ES-I3 (cell line): ENCODE data around the gene IFNGR1.

Experiments
- H3K36me3 ChIP-seq: 2 replicates; pipeline ENCODE4 v1.6.1; 2013; ENCODE audit warnings: mild to moderate bottlenecking, low read length, control low read depth, moderate library complexity; ENCODE audit not compliant: insufficient read depth
- H3K4me1 ChIP-seq: 2 replicates; pipeline ENCODE4 v1.6.1; 2013; ENCODE audit warnings: mild to moderate bottlenecking, control low read depth, low read length; ENCODE audit not compliant: insufficient read depth
- H3K9ac ChIP-seq: 2 replicates; pipeline ENCODE4 v1.6.1; 2013; ENCODE audit warnings: low read depth, mild to moderate bottlenecking, low read length, moderate library complexity
- H3K9me3 ChIP-seq: 2 replicates; pipeline ENCODE4 v1.6.1; 2013; ENCODE audit warnings: mild to moderate bottlenecking, low read length, moderate library complexity; ENCODE audit not compliant: control insufficient read depth, insufficient read depth

The IFNGR1 gene

GRCh38 chr6:137247724-137248123 is 28.5 kb upstream of the IFNGR1 start:
- Histone ChIP-seq H3K9me3 (no peaks in the 10 kb centered on the region), H3K36me3 (no peaks in the 10 kb centered on the region), H3K9ac (no peak overlapping the region), H3K4me1 (no peaks in the 10 kb centered on the region)

DNA sequence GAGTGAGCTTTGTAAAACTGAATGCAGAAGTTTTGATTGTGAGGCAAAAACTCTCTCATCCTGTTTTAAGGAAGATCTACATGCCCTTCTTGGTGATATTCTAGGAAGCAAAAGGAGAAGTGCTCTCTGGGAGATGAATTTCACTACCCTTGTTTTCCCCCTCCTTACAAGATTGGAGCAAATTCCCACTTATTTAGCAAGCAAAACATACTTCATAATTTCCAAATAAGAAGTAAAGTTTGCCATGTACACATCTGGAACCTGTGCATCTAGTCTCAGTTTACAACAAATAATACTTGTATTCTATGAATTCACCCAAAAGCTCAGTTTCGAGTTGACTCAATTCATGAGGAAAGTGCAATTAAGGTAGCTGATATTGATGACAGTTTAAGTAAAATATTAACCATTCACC is 27.6 kb upstream of the IFNGR1 start:
- H3K36me3 ChIP-seq, result no peaks in the 10 kb centered on the region
- no peaks in the 10 kb centered on the region for H3K4me1 ChIP-seq
- H3K9me3 ChIP-seq, result no peaks in the 10 kb centered on the region
- no peak overlapping the region for H3K9ac ChIP-seq

DNA sequence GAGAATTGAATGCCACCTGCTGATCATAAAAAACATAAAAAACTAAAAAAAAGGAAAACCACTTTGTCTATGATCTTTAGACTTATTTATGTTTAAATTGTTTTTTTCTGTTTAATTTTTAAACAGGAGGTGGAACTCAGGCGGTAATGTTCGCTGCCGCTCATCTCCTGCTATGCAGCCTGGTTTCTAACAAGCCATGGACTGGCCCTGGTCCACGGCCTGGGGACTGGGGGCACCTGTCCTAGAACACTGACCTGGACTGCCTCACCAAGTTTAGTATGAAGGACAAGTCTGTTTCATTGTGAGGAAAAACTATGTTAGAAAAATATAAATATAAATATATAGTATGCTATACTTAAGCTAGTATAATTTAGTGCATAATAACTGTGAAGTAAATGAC is 27.0 kb upstream of the IFNGR1 start:
- H3K9me3 ChIP-seq, result no peaks in the 10 kb centered on the region
- H3K4me1 ChIP-seq, result no peaks in the 10 kb centered on the region
- no peak overlapping the region for H3K9ac ChIP-seq
- no peaks in the 10 kb centered on the region for H3K36me3 ChIP-seq

DNA sequence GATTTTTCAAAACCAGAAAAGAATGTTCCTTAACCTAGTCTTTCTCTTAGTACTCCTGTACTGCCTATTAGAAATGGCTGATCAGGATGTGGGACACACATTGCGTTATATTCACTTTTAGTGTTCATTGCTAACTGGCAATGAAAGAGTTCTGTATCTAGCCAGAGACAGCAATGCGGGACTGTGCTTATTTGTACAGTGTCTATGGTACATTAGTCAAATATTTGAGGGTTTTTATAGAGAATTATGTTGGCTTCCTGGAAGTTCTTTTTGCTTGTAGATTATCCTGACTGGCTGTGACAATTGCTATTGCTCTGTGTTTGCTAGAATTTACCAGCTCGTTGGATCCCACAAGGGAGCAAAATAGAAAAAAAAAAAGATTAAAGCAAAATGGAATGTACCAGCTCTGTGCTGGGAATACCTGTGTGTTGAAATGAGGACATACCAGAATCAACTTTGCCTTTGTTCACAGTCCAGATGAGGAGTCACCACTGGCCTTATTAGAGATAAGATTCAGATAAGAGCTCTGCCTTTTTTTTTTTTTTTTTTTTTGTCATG is 22.4 kb upstream of the IFNGR1 start:
- no peak overlapping the region for H3K9ac ChIP-seq
- H3K4me1 ChIP-seq, result peaks cover 3% of the 10 kb centered on the region; the same call in 1 of the 2 replicates
- H3K9me3 ChIP-seq, result peaks cover 3% of the 10 kb centered on the region; the same call in 1 of the 2 replicates
- H3K36me3 ChIP-seq, result no peaks in the 10 kb centered on the region

GRCh38 chr6:137240168-137240567 is 21.0 kb upstream of the IFNGR1 start:
- Histone ChIP-seq H3K9ac (no peak overlapping the region), H3K36me3 (no peaks in the 10 kb centered on the region), H3K9me3 (peaks cover 3% of the 10 kb centered on the region; the same call in 1 of the 2 replicates), H3K4me1 (peaks cover 3% of the 10 kb centered on the region; the same call in 1 of the 2 replicates)

- no peak overlapping the region for H3K9ac ChIP-seq
- H3K9me3 ChIP-seq, result peaks cover 3% of the 10 kb centered on the region; the same call in 1 of the 2 replicates
- no peaks in the 10 kb centered on the region for H3K36me3 ChIP-seq
- H3K4me1 ChIP-seq, result peaks cover 3% of the 10 kb centered on the region; the same call in 1 of the 2 replicates
Observed at GRCh38 chr6:137237413-137238170, 18.4 kb upstream of the IFNGR1 start.

- H3K36me3 ChIP-seq, result no peaks in the 10 kb centered on the region
- peaks cover 3% of the 10 kb centered on the region; the same call in 1 of the 2 replicates for H3K4me1 ChIP-seq
- H3K9ac ChIP-seq, result no peak overlapping the region
- peaks cover 3% of the 10 kb centered on the region; the same call in 1 of the 2 replicates for H3K9me3 ChIP-seq
Observed at GRCh38 chr6:137236581-137237355, 17.6 kb upstream of the IFNGR1 start.

DNA sequence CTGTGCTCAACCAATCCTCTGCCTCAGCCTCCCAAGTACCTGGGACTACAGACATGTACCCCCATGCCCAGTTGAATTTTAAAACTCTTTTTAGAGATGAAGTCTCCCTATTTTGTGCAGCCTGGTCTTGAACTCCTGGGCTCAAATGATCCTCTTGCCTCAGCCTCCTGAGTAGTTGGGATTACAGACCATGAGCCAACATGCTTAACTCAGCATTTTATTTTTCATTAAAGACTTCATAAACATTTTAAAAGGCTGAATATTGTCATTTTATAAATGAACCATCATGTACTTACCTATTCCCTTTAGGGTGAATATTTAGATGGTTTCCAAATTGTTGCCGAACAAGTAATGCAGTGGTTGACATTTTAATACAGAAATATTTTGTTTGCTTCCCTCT is 16.5 kb upstream of the IFNGR1 start:
- no peaks in the 10 kb centered on the region for H3K36me3 ChIP-seq
- peaks cover 3% of the 10 kb centered on the region; the same call in 1 of the 2 replicates for H3K9me3 ChIP-seq
- peaks cover 3% of the 10 kb centered on the region; the same call in 1 of the 2 replicates for H3K4me1 ChIP-seq

GRCh38 chr6:137233911-137234863 is 15.0 kb upstream of the IFNGR1 start:
- peaks cover 3% of the 10 kb centered on the region; the same call in 1 of the 2 replicates for H3K9me3 ChIP-seq
- peaks cover 3% of the 10 kb centered on the region; the same call in 1 of the 2 replicates for H3K4me1 ChIP-seq
- no peak overlapping the region for H3K9ac ChIP-seq
- no peaks in the 10 kb centered on the region for H3K36me3 ChIP-seq

More for the DNA sequence above, 16.5 kb upstream of the IFNGR1 start:
- H3K9ac ChIP-seq, result no peak overlapping the region

DNA sequence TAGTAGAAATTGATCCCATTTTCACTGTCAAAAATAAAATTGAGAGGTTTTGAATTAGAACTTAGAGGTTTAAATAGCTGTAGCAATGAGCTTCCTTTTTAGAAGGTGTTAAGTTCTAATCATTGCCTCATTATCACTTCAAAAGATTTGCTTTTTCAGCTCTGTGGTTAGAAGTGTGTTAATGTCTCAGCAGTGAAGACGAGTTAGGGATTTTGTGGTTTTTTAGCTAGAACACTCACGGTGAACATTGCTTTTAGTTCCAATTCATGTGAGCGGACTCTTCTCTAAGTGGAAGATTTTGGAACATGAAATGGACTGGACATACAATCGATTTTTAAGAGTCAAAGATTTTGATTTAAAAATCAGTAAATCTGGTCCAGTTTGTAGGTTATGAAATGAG is 12.7 kb upstream of the IFNGR1 start:
- H3K36me3 ChIP-seq, result no peaks in the 10 kb centered on the region
- peaks cover 3% of the 10 kb centered on the region; the same call in 1 of the 2 replicates for H3K9me3 ChIP-seq
- H3K4me1 ChIP-seq, result no peaks in the 10 kb centered on the region
- H3K9ac ChIP-seq, result no peak overlapping the region

DNA sequence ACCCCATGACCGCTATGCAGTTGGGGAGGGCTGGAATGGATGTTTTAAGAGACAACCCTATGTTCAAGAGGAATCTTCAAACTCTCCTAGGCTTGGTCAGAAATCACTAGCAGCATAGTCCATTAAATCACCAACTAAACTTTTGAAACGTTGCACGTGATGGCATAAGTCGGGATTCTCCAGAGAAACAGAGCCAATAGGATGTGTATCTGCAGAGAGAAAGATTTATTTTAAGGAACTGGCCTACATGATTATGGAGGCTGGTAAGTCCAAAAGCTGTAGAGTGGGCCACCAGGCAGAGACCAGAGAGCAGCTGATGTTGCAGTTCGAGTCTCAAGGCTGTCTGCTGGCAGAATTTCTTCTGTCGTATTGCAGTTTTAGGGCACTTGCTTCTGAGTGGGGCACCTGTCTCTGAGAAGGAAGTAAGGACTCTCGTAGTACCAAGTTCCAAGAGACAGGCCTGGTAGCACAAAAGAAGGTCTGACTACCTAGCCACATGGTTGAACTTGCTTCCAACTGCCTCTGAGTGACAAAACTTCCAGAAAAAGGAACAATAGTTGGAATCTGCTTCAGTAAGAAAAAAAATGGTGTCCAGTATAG is 11.9 kb upstream of the IFNGR1 start:
- Histone ChIP-seq H3K4me1 (no peaks in the 10 kb centered on the region), H3K9me3 (no peaks in the 10 kb centered on the region; the same call in 1 of the 2 replicates), H3K9ac (no peak overlapping the region), H3K36me3 (no peaks in the 10 kb centered on the region)

GRCh38 chr6:137230547-137230946 is 11.4 kb upstream of the IFNGR1 start:
- H3K9me3 ChIP-seq, result no peaks in the 10 kb centered on the region; the same call in 1 of the 2 replicates
- H3K9ac ChIP-seq, result no peak overlapping the region
- no peaks in the 10 kb centered on the region for H3K4me1 ChIP-seq
- H3K36me3 ChIP-seq, result no peaks in the 10 kb centered on the region

- H3K36me3 ChIP-seq, result no peaks in the 10 kb centered on the region
- no peaks in the 10 kb centered on the region for H3K4me1 ChIP-seq
- no peaks in the 10 kb centered on the region; the same call in 1 of the 2 replicates for H3K9me3 ChIP-seq
- H3K9ac ChIP-seq, result no peak overlapping the region
Observed at GRCh38 chr6:137229075-137229759, 10.0 kb upstream of the IFNGR1 start.
